ENCODE measurements around the gene AIG1.
A peak's percentile ranks its signal among the peaks of the same experiment; 100 is the strongest.

Gene AIG1

DNA sequence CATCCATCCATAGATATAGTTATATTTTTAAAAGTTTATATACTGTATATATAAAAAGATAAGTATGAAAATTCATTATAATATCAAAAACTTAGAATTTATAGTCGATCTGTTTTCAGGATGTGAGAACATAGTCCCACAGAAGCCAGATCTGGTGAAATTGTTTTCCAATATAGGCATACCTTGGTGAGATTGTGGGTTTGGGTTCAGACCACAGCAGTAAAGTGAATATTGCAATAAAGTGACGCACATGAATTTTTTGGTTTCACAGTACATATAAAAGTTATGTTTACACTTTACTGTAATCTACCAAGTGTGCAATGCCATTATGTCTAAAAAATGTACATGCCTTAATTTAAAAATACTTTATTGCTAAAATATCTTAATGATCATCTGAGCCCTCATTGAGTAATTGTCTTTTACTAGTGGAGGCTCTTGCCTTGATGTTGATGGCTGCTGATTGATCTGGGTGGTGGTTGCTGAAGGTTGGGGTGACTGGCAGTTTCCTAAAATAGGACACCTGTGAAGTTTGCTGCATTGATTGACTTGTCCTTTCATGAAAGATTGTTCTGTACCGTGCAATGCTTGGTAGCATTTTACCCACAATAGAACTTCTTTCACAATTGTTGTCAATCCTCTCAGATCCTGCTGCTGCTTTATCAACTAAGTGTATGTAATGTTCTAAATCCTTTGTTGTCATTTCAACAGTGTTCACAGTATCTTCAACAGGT lies 29.8 kb downstream of the AIG1 start:
- Histone ChIP-seq H3K27me3 (replicated peaks; ENCODE audit: control insufficient read depth, insufficient read depth, low read length, poor library complexity, severe bottlenecking) (no peaks in the 10 kb centered on the region), H3K4me3 (ENCODE audit: insufficient read depth, low read depth, low read length, poor library complexity, severe bottlenecking) (no peak overlapping the region), H3K36me3 (ENCODE audit: control insufficient read depth, insufficient read depth, low read length) (no peaks in the 10 kb centered on the region), H3K27ac (ENCODE audit: insufficient read depth, low read length, poor library complexity, severe bottlenecking) (no peak overlapping the region), H3K4me1 (ENCODE audit: control insufficient read depth, insufficient read depth, low read length, poor library complexity, severe bottlenecking) (no peaks in the 10 kb centered on the region), H3K9me3 (ENCODE audit: control insufficient read depth, low read length) (no peaks in the 10 kb centered on the region)
- DNase-seq: no peak

DNA sequence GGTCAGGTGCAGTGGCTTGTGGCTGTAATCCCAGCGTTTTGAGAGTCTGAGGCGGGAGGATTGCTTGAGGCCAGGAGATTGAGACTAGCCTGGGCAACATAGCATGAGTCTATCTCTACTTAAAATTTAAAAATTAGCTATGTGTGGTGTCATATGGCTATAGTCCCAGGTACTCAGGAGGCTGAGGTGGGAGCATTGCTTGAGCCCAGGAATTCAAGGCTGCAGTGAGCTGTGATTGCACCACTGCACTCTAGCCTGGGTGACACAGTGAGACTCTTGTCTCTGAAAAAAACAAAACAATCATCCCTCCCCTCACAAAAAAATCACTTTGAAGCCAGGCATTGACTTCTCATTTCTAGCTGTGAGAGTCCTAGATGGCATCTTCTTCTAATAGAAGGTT lies 32.1 kb downstream of the AIG1 start:
- no peak for DNase-seq
- Histone ChIP-seq H3K9me3 (ENCODE audit: control insufficient read depth, low read length) (no peaks in the 10 kb centered on the region), H3K4me3 (ENCODE audit: insufficient read depth, low read depth, low read length, poor library complexity, severe bottlenecking) (no peak overlapping the region), H3K27me3 (replicated peaks; ENCODE audit: control insufficient read depth, insufficient read depth, low read length, poor library complexity, severe bottlenecking) (no peaks in the 10 kb centered on the region), H3K4me1 (ENCODE audit: control insufficient read depth, insufficient read depth, low read length, poor library complexity, severe bottlenecking) (peaks cover 4% of the 10 kb centered on the region), H3K36me3 (ENCODE audit: control insufficient read depth, insufficient read depth, low read length) (no peaks in the 10 kb centered on the region), H3K27ac (ENCODE audit: insufficient read depth, low read length, poor library complexity, severe bottlenecking) (no peak overlapping the region)

DNA sequence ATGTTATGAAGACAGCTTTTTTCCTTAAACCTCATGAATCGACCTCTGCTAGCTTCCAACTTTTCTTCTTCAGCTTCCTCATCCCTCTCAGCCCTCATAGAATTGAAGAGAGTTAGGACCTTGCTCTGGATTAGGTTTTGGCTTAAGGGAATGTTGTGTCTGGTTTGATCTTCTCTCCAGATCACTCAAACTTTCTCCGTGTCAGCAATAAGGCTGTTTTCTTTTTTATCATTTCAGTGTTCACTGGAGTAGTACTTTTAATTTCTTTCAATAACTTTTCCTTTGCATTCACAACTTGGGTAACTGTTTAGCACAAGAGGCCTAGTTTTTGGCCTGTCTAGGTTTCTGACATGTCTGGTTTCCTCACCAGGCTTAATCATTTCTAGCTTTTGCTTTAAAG lies 32.6 kb downstream of the AIG1 start:
- H3K27me3 ChIP-seq (replicated peaks; ENCODE audit: control insufficient read depth, insufficient read depth, low read length, poor library complexity, severe bottlenecking): no peaks in the 10 kb centered on the region
- H3K4me3 ChIP-seq (ENCODE audit: insufficient read depth, low read depth, low read length, poor library complexity, severe bottlenecking): no peak overlapping the region
- no peaks in the 10 kb centered on the region for H3K36me3 ChIP-seq (ENCODE audit: control insufficient read depth, insufficient read depth, low read length)
- H3K4me1 ChIP-seq (ENCODE audit: control insufficient read depth, insufficient read depth, low read length, poor library complexity, severe bottlenecking): peaks cover 4% of the 10 kb centered on the region
- no peak for DNase-seq
- no peaks in the 10 kb centered on the region for H3K9me3 ChIP-seq (ENCODE audit: control insufficient read depth, low read length)
- H3K27ac ChIP-seq (ENCODE audit: insufficient read depth, low read length, poor library complexity, severe bottlenecking): no peak overlapping the region

DNA sequence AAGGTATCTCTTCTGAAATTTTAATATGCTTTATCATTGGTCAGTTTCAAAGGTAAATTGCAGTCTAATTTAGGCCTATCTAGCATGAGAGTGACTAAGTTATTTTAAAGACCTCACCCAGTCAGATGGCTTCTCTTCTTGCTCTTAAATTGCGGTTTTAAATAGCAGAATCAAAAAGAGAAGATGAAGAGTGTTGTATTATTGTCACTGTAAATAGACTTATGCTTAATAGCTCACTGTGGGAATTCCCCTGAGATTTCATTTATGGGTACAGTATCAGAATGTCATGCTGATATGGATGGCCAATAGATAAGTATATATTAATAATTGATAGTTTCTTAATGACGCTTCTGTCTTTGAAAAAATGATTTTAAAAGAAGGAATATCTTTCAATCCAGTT lies 35.7 kb downstream of the AIG1 start:
- DNase-seq: no peak
- Histone ChIP-seq H3K4me1 (ENCODE audit: control insufficient read depth, insufficient read depth, low read length, poor library complexity, severe bottlenecking) (peaks cover 4% of the 10 kb centered on the region), H3K9me3 (ENCODE audit: control insufficient read depth, low read length) (no peaks in the 10 kb centered on the region), H3K27me3 (replicated peaks; ENCODE audit: control insufficient read depth, insufficient read depth, low read length, poor library complexity, severe bottlenecking) (no peaks in the 10 kb centered on the region), H3K36me3 (ENCODE audit: control insufficient read depth, insufficient read depth, low read length) (no peaks in the 10 kb centered on the region), H3K27ac (ENCODE audit: insufficient read depth, low read length, poor library complexity, severe bottlenecking) (no peak overlapping the region), H3K4me3 (ENCODE audit: insufficient read depth, low read depth, low read length, poor library complexity, severe bottlenecking) (no peak overlapping the region)

DNA sequence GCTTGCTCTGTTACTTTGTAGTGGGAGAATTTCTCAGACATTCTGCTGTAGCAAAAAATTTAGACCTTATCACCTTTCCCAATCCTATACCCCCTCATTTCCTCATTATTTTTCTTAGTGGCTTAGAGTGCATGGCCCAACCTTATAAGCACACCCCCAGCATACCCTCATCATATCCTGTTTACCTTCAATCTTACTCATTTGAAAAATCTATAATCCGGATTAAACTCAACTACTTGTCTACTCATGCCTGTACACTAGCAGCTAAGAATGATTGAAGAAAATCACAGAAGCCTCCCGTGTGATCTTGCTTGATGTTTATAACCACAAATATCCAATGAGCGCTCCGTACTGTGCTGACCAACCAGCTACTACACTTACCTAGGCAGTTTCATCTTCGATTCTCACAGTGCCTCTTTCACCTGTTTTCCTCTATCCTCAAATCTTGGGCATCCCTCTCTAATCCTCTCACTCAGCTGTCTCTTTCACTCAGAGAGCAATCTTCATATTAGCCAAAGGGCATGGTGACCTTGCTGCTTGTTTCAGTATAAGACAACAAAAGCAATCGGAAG lies 36.6 kb downstream of the AIG1 start:
- Histone ChIP-seq H3K4me1 (ENCODE audit: control insufficient read depth, insufficient read depth, low read length, poor library complexity, severe bottlenecking) (peaks cover 4% of the 10 kb centered on the region), H3K9me3 (ENCODE audit: control insufficient read depth, low read length) (no peaks in the 10 kb centered on the region), H3K4me3 (ENCODE audit: insufficient read depth, low read depth, low read length, poor library complexity, severe bottlenecking) (no peak overlapping the region), H3K27me3 (replicated peaks; ENCODE audit: control insufficient read depth, insufficient read depth, low read length, poor library complexity, severe bottlenecking) (no peaks in the 10 kb centered on the region), H3K36me3 (ENCODE audit: control insufficient read depth, insufficient read depth, low read length) (no peaks in the 10 kb centered on the region), H3K27ac (ENCODE audit: insufficient read depth, low read length, poor library complexity, severe bottlenecking) (peak overlapping the region; percentile 41)
- no peak for DNase-seq

DNA sequence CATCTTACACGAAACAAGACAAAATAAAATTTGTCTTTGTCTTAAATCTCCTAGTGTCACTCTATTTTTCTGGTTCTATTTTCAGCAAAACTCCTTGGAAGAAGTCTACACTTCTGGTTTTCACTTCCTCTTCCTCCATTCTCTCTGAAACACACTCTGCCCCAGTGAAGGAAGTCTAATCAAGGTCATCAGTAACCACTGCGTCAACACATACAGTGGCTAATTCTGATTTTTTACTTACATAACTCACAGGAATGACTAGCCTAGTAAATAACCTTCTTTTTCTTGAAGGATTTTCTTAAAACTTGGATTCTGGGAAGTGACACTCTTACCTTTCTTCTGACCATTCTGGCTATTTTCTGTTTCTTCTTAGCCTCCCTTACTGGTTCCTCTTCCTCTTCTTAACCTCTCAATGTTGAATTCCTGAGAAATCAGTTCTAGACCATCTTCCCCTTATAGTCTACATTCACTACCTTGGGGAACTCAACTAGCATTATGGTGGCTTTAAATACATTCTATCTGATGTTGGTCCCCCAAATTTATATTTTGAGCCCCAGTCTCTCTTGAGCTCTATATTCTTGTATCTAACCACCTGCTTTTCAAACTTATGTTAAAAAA lies 37.5 kb downstream of the AIG1 start:
- H3K27me3 ChIP-seq (replicated peaks; ENCODE audit: control insufficient read depth, insufficient read depth, low read length, poor library complexity, severe bottlenecking): no peaks in the 10 kb centered on the region
- H3K36me3 ChIP-seq (ENCODE audit: control insufficient read depth, insufficient read depth, low read length): no peaks in the 10 kb centered on the region
- H3K9me3 ChIP-seq (ENCODE audit: control insufficient read depth, low read length): no peaks in the 10 kb centered on the region
- H3K27ac ChIP-seq (ENCODE audit: insufficient read depth, low read length, poor library complexity, severe bottlenecking): peak overlapping the region; percentile 41
- DNase-seq: no peak
- peak overlapping the region; percentile 30 for H3K4me3 ChIP-seq (ENCODE audit: insufficient read depth, low read depth, low read length, poor library complexity, severe bottlenecking)
- peaks cover 4% of the 10 kb centered on the region for H3K4me1 ChIP-seq (ENCODE audit: control insufficient read depth, insufficient read depth, low read length, poor library complexity, severe bottlenecking)

DNA sequence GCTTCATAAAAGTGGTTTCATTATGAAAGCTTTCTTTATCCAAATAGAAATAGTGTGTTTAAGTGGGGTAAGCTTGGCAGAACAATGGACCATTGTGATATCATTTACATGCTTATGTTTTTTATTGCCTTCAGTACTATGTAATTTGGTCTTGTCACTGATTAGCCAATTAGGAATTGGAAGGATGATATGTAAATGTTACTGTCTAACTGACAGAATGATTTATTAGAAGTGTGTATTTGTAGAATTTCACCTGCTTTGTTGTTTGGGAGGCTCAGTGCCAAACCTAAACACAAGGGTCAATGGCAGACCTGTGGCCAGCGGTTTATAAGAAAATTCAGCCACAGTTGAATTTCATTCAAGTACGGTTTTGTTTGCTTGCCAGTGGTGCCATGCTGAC lies 39.0 kb downstream of the AIG1 start:
- H3K36me3 ChIP-seq (ENCODE audit: control insufficient read depth, insufficient read depth, low read length): no peaks in the 10 kb centered on the region
- no peak overlapping the region for H3K4me3 ChIP-seq (ENCODE audit: insufficient read depth, low read depth, low read length, poor library complexity, severe bottlenecking)
- H3K27ac ChIP-seq (ENCODE audit: insufficient read depth, low read length, poor library complexity, severe bottlenecking): no peak overlapping the region
- DNase-seq: no peak
- H3K27me3 ChIP-seq (replicated peaks; ENCODE audit: control insufficient read depth, insufficient read depth, low read length, poor library complexity, severe bottlenecking): no peaks in the 10 kb centered on the region
- H3K4me1 ChIP-seq (ENCODE audit: control insufficient read depth, insufficient read depth, low read length, poor library complexity, severe bottlenecking): peaks cover 4% of the 10 kb centered on the region
- no peaks in the 10 kb centered on the region for H3K9me3 ChIP-seq (ENCODE audit: control insufficient read depth, low read length)

DNA sequence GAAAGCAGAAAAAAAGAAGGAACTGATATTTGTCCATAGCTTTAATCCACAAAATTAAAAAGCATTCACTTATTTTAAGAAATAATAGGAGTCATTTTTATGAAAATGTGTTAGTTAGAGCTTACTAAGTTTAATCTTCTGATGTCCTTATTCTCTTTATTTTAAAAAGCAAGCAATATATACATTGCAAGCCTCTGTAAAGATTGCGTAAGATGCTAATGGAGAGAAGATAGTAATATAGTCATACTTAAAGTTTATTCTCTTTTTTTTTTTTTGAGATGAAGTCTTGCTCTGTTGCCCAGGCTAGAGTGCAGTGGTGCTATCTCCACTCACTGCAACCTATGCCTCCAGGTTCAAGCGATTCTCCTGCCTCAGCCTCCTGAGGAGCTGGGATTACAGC lies 39.7 kb downstream of the AIG1 start:
- H3K9me3 ChIP-seq (ENCODE audit: control insufficient read depth, low read length): no peaks in the 10 kb centered on the region
- peaks cover 4% of the 10 kb centered on the region for H3K4me1 ChIP-seq (ENCODE audit: control insufficient read depth, insufficient read depth, low read length, poor library complexity, severe bottlenecking)
- H3K4me3 ChIP-seq (ENCODE audit: insufficient read depth, low read depth, low read length, poor library complexity, severe bottlenecking): no peak overlapping the region
- H3K36me3 ChIP-seq (ENCODE audit: control insufficient read depth, insufficient read depth, low read length): no peaks in the 10 kb centered on the region
- no peak for DNase-seq
- no peaks in the 10 kb centered on the region for H3K27me3 ChIP-seq (replicated peaks; ENCODE audit: control insufficient read depth, insufficient read depth, low read length, poor library complexity, severe bottlenecking)
- H3K27ac ChIP-seq (ENCODE audit: insufficient read depth, low read length, poor library complexity, severe bottlenecking): no peak overlapping the region

DNA sequence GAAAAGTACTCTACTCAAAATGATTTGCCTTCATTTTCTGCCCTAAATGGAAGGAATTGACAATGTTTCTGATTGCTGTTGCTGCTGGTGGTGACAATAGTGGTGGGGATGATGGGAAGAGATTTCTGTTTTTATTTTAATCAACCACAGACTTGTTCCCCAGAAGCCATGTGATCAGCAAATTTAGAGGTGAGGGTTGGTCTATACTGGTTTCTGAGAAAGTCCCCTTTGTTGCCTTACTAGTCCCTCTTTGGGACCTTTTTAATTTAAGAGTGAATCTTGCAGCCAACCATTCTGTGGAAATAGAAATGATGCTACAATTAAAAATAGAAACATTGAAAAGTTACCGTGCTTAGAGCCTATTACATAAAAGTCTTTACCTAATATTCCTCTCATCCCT lies 43.2 kb downstream of the AIG1 start:
- no peaks in the 10 kb centered on the region for H3K9me3 ChIP-seq (ENCODE audit: control insufficient read depth, low read length)
- H3K27me3 ChIP-seq (replicated peaks; ENCODE audit: control insufficient read depth, insufficient read depth, low read length, poor library complexity, severe bottlenecking): no peaks in the 10 kb centered on the region
- H3K27ac ChIP-seq (ENCODE audit: insufficient read depth, low read length, poor library complexity, severe bottlenecking): no peak overlapping the region
- DNase-seq: no peak
- H3K36me3 ChIP-seq (ENCODE audit: control insufficient read depth, insufficient read depth, low read length): no peaks in the 10 kb centered on the region
- H3K4me3 ChIP-seq (ENCODE audit: insufficient read depth, low read depth, low read length, poor library complexity, severe bottlenecking): no peak overlapping the region
- H3K4me1 ChIP-seq (ENCODE audit: control insufficient read depth, insufficient read depth, low read length, poor library complexity, severe bottlenecking): no peaks in the 10 kb centered on the region

DNA sequence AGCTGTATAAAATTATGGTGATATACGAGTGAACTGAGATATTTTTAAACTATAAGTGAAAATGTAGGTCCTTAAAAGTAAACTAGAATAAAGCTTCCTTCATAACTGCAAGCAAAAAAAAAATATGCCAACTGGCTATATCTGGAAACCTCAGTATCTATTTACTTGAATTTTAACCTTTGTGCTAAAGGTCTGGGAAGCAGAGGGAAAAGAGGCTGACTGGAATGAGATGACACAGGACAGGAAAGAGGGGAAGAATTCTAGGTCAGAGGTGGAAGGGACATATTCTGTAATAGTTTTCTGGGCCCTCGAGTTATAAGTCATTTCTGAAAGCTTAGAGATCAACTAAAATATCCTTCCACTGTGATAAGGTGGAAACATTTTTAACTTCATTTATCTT lies 46.8 kb downstream of the AIG1 start:
- no peak for DNase-seq
- Histone ChIP-seq H3K4me3 (ENCODE audit: insufficient read depth, low read depth, low read length, poor library complexity, severe bottlenecking) (no peak overlapping the region), H3K27ac (ENCODE audit: insufficient read depth, low read length, poor library complexity, severe bottlenecking) (no peak overlapping the region), H3K4me1 (ENCODE audit: control insufficient read depth, insufficient read depth, low read length, poor library complexity, severe bottlenecking) (no peaks in the 10 kb centered on the region), H3K27me3 (replicated peaks; ENCODE audit: control insufficient read depth, insufficient read depth, low read length, poor library complexity, severe bottlenecking) (no peaks in the 10 kb centered on the region), H3K9me3 (ENCODE audit: control insufficient read depth, low read length) (no peaks in the 10 kb centered on the region), H3K36me3 (ENCODE audit: control insufficient read depth, insufficient read depth, low read length) (no peaks in the 10 kb centered on the region)
